Kidney (tissue), 22 donors: Measurements from ENCODE around the gene TAS2R30. TPM values are rescaled to one million over a fixed set of nuclear protein-coding genes. Genes with fewer than 3 reads are reported as not detected.

Experiments
- DNase-seq, 5 donors: peaks; one replicate each; pipeline ENCODE4 v3.0.0-alpha.2; 2013 to 2020
- FAIRE-seq: peaks from 2 replicates; lab custom pipeline; 2012; peaks lifted over from hg19 to GRCh38; lab: Jason Lieb, UNC
- H3K27ac ChIP-seq, 2 donors: one replicate each; pipeline ENCODE4 v1.7.0; 2013; ENCODE audit warnings: low read depth in 2 of 2, low read length in 2 of 2, inconsistent platforms in 1 of 2
- H3K27me3 ChIP-seq: one replicate; pipeline ENCODE4 v1.7.1; 2013; ENCODE audit warnings: low read length, inconsistent platforms; ENCODE audit not compliant: control insufficient read depth, insufficient read depth
- H3K36me3 ChIP-seq, 3 donors: one replicate each; pipeline versions ENCODE4 v1.7.0 to v1.7.1; 2013; ENCODE audit warnings: low read length in 3 of 3, control low read depth in 1 of 3, inconsistent platforms in 1 of 3; ENCODE audit not compliant: insufficient read depth in 3 of 3, control insufficient read depth in 2 of 3
- H3K4me1 ChIP-seq, 3 donors: one replicate each; pipeline versions ENCODE4 v1.7.0 to v1.7.1; 2013; ENCODE audit warnings: low read length in 3 of 3, inconsistent platforms in 1 of 3, low read depth in 1 of 3; ENCODE audit not compliant: control insufficient read depth in 2 of 3, insufficient read depth in 2 of 3
- H3K4me3 ChIP-seq, 3 donors: one replicate each; pipeline versions ENCODE4 v1.7.0 to v1.8.1; 2013; ENCODE audit warnings: low read length in 3 of 3, control low read depth in 1 of 3, inconsistent platforms in 1 of 3
- H3K9ac ChIP-seq, 3 donors: one replicate each; pipeline versions ENCODE4 v1.7.0 to v1.7.1; 2013; ENCODE audit warnings: low read length in 3 of 3, control low read depth in 1 of 3, inconsistent platforms in 1 of 3
- H3K9me3 ChIP-seq, 3 donors: one replicate each; pipeline versions ENCODE4 v1.7.0 to v1.7.1; 2013; ENCODE audit warnings: low read length in 3 of 3, control low read depth in 1 of 3, inconsistent platforms in 1 of 3; ENCODE audit not compliant: control insufficient read depth in 2 of 3, insufficient read depth in 1 of 3
- intact Hi-C: fragments of 100-400 bp; cut with DNase I; formaldehyde crosslinking; loops from one replicate; pipeline ENCODE4 v1.11.1; 2022
- long read RNA-seq, 10 donors: library from polyadenylated mRNA in 1 of 10; unstranded in 1 of 10; transcript quantifications; one replicate each; pipeline ENCODE4 v2.0.0 and lab custom pipeline, GENCODE V29; 2021 to 2026
- polyA plus RNA-seq: library from polyadenylated mRNA; stranded (reverse); fragments of 350-450 nt; fragmentation: Illumina TruSeq; extraction: RNeasy Lipid Tissue Mini Kit (QIAGEN cat#74804); gene quantifications from one replicate; pipeline ENCODE4 v1.2.3, GENCODE V29; 2014; ENCODE audit warnings: low read depth, low replicate concordance; ENCODE audit not compliant: insufficient read depth
- total RNA-seq: library from RNA; stranded (reverse); fragmentation: NEBNext Ultra II Directional; extraction: Animal tissue kit (Norgen Biotek cat#: 25700); gene quantifications from one replicate; pipeline ENCODE4 v1.2.1, GENCODE V29; 2021
- TF ChIP-seq, protein P1 (sequence below): IDR thresholded peaks from 3 replicates; pipeline ENCODE4 v1.5.1; 2012; ENCODE audit warnings: mild to moderate bottlenecking, moderate library complexity, borderline replicate concordance; ENCODE audit not compliant: insufficient read depth; ENCODE audit errors: extremely low read depth
- donor health status: control.
- donor health status: control.
- donor health status: control.
- donor health status: control.
- donor health status: control.
- donor health status: DM: yes; HTN: yes; CAD: no.
- donor health status: Normal renal cell carcinoma (clear cell type).

Gene TAS2R30, protein sequence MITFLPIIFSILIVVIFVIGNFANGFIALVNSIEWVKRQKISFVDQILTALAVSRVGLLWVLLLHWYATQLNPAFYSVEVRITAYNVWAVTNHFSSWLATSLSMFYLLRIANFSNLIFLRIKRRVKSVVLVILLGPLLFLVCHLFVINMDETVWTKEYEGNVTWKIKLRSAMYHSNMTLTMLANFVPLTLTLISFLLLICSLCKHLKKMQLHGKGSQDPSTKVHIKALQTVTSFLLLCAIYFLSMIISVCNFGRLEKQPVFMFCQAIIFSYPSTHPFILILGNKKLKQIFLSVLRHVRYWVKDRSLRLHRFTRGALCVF
- 4.0 TPM for total RNA-seq
- not detected for polyA plus RNA-seq
- long read RNA-seq, donor 1, result 0 reads
- long read RNA-seq, donor 2, result 0 reads
- long read RNA-seq, donor 3, result 0 reads
- long read RNA-seq, donor 4, result 0 reads
- long read RNA-seq, donor 5, result 0 reads
- long read RNA-seq, donor 6, result 0 reads
- long read RNA-seq, donor 7, result 0 reads
- long read RNA-seq, donor 8, result 0 reads
- long read RNA-seq, donor 9, result 0 reads
- long read RNA-seq, donor 10, result 0 reads

DNA sequence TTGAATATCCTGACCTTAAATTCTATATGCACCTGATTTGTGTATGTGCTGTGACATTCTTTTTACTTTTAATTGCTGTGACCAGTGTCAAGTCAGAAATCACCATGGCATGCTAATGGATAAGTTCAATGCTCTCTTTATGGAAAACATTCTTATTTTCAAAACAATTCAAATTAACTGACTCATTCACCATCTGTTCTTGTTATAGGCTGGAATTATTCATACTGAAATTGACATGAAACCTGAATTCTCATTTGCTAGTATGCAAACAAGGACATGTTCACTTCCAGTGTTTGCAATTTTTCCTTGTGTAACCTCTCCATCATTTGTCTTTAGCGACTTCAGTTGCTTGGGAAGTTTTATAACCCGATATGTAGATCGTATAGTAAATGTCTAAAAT lies at the start of gene TAS2R30:
Gene TAS2R30, minus strand, starts transcription at position 340 of the 400 bp plus-strand sequence. CDS start 400 bp downstream, outside the sequence.
- no peak within 1 kb of the TSS for H3K9ac ChIP-seq
- no peak within 1 kb of the TSS for H3K27ac ChIP-seq
- no peak for DNase-seq
- FAIRE-seq, result no peak
- intact Hi-C loops, result no loop called here
- H3K27me3 ChIP-seq, result no peaks in the 10 kb centered on the region
- no peaks in the 10 kb centered on the region for H3K36me3 ChIP-seq
- no peak within 1 kb of the TSS for H3K4me3 ChIP-seq
- no peaks in the 10 kb centered on the region for H3K9me3 ChIP-seq
- TF ChIP-seq, protein P1, sequence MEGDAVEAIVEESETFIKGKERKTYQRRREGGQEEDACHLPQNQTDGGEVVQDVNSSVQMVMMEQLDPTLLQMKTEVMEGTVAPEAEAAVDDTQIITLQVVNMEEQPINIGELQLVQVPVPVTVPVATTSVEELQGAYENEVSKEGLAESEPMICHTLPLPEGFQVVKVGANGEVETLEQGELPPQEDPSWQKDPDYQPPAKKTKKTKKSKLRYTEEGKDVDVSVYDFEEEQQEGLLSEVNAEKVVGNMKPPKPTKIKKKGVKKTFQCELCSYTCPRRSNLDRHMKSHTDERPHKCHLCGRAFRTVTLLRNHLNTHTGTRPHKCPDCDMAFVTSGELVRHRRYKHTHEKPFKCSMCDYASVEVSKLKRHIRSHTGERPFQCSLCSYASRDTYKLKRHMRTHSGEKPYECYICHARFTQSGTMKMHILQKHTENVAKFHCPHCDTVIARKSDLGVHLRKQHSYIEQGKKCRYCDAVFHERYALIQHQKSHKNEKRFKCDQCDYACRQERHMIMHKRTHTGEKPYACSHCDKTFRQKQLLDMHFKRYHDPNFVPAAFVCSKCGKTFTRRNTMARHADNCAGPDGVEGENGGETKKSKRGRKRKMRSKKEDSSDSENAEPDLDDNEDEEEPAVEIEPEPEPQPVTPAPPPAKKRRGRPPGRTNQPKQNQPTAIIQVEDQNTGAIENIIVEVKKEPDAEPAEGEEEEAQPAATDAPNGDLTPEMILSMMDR, result no peak
- H3K4me1 ChIP-seq, result no peaks in the 10 kb centered on the region

DNA sequence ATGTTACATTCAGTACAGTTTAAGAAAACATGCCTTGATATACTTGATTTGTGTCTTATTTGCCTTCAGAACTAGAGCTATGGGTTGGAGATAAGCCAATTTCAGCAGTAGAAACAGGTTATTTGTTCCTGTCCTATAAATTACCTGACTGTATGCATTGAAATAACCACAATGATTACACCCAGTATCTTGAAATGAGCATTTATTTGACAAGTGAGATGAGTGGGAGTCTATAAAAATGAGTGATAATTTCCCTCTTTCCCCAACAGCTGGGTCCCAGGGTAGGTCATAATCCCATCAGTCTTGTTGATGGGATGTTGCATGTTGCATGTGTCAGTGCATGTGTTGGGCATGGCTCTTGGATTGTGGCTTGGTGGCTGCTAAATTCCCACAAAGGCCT lies 48.6 kb upstream of the TAS2R30 start:
- Histone ChIP-seq H3K27ac (no peak overlapping the region), H3K36me3 (no peaks in the 10 kb centered on the region), H3K4me1 (no peaks in the 10 kb centered on the region), H3K9ac (no peak overlapping the region), H3K9me3 (no peaks in the 10 kb centered on the region), H3K27me3 (no peaks in the 10 kb centered on the region), H3K4me3 (no peak overlapping the region)
- intact Hi-C loops, result no loop called here
- TF ChIP-seq, protein P1, result no peak
- FAIRE-seq, result no peak
- DNase-seq, result no peak

DNA sequence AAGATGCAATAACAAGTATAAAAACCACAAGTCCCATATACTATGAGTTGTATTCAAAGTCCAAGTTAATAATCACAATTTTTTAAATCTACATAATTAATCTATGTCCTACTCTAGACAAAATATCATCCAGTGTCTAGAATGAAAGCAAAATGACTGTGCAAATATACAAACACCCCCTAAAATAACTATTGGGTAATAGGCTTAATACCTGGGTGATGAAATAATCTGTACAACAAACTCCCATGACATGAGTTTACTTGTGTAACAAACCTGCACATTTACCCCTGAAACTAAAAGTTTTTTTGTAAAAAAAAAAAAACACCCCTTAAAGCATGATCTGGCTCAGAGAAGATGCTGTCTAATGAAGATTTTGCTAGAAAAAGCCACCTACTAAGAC lies 48.1 kb upstream of the TAS2R30 start:
- FAIRE-seq (no peak), DNase-seq (no peak)
- no peak overlapping the region for H3K9ac ChIP-seq
- TF ChIP-seq, protein P1, result no peak
- no peaks in the 10 kb centered on the region for H3K4me1 ChIP-seq
- H3K4me3 ChIP-seq, result no peak overlapping the region
- no peaks in the 10 kb centered on the region for H3K36me3 ChIP-seq
- H3K9me3 ChIP-seq, result no peaks in the 10 kb centered on the region
- no peaks in the 10 kb centered on the region for H3K27me3 ChIP-seq
- intact Hi-C loops, result no loop called here
- no peak overlapping the region for H3K27ac ChIP-seq
